ENCODE data around the gene DLGAP1.
A peak's percentile ranks its signal among the peaks of the same experiment; 100 is the strongest.
"Not testable (repeated sequence)": the region's sequence is repeated elsewhere in the genome, so short reads cannot be mapped to it uniquely, and the experiment has no call there.

The DLGAP1 gene

DNA sequence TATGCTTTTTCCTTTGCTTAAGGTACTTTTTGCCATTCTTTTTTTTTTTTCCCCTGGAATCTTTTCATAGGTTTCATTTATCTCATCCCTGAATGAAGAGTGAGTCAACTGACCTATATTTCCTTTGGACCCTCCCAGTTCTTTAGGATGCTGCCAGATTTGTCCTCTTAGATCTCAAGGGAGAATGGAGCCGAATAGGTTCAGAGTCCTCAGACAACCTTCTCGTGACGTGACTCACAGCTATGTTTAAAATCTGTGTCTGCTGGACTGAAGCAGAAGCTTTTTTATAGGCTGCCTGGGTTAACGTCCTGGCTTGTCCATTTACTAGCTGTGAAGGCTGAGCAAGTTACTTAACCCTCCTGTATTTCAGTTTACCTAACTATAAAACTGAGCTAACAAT is 358.6 kb downstream of the DLGAP1 start:
- no peak for FAIRE-seq
- no peak for DNase-seq (ENCODE audit: low spot score)

- DNase-seq (ENCODE audit: low spot score) (no peak), FAIRE-seq (no peak)
Measured at GRCh38 chr18:4093676-4094075, 361.4 kb downstream of the DLGAP1 start.

- DNase-seq (ENCODE audit: low spot score) (no peak), FAIRE-seq (no peak)
Measured at GRCh38 chr18:4084382-4084900, 370.7 kb downstream of the DLGAP1 start.

- FAIRE-seq (no peak), DNase-seq (ENCODE audit: low spot score) (no peak)
Measured at GRCh38 chr18:4078246-4078645, 376.9 kb downstream of the DLGAP1 start.

- DNase-seq (ENCODE audit: low spot score), result no peak
- no peak for FAIRE-seq
Measured at GRCh38 chr18:4077721-4078120, 377.4 kb downstream of the DLGAP1 start.

DNA sequence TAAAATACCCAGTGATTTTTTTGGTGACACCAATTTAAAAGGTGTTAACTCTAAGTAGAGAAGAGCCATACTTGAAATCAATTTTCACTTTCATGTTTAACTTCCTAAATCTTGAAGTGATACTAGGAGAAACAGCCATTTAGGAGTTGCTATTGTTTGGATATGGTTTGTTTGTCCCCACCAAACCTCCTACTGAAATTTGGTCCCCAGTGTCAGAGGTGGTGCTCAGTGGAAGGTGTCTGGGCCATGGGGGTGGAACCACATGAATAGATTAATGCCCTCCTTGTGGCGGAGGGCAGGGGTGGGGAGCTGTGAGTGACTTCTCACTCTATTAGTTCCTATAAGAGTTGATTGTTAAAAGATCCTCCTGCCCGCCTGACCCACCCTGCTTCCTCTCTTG is 377.9 kb downstream of the DLGAP1 start:
- DNase-seq (ENCODE audit: low spot score) (no peak), FAIRE-seq (no peak)

DNA sequence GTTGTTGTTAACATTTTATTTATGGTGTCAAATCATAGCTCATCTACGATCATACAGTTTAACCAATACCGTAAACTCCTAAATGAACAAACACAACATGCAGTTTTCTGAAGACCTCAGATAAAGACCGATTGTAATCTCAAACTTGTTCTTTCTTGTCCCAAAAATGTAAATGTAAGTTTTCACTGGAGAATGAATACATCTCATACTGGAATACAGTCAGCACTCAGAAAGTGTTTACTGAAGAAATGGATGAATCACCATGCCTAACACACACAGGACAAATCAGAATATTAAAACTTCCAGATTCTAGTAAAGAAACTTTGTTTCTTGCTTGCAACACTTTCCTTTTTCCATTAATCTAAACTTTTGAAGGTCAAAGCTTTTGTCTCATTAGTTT is 380.5 kb downstream of the DLGAP1 start:
- FAIRE-seq (no peak), DNase-seq (ENCODE audit: low spot score) (no peak)

DNA sequence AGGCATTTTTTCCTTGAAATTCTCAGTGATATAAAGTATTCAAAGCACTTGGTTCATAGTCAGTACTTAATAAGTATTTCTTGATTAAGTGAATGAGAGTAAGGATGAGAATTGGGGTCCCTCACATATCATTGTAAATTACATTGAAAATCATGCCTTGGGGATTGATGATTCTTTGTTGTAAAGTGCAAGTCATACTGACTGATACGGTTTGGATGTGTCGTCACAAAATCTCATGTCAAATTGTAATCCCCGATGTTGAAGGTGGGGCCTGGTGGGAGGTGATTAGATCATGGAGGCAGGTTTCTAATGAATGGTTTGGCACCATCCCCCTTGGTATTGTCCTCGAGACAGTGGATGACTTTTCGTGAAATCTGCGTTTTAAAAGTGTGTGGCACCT is 385.9 kb downstream of the DLGAP1 start:
- DNase-seq (ENCODE audit: low spot score), result no peak
- FAIRE-seq, result no peak

- DNase-seq (ENCODE audit: low spot score) (peak; percentile 36), FAIRE-seq (peak; percentile 59)
Measured at GRCh38 chr18:4068552-4069158, 386.5 kb downstream of the DLGAP1 start.

GRCh38 chr18:4063545-4063944 is 391.6 kb downstream of the DLGAP1 start:
- DNase-seq (ENCODE audit: low spot score) (no peak), FAIRE-seq (no peak)

GRCh38 chr18:4060427-4061281 is 394.5 kb downstream of the DLGAP1 start:
- FAIRE-seq, result no peak
- no peak for DNase-seq (ENCODE audit: low spot score)

- DNase-seq (ENCODE audit: low spot score) (no peak), FAIRE-seq (no peak)
Measured at GRCh38 chr18:4058179-4058578, 396.9 kb downstream of the DLGAP1 start.

DNA sequence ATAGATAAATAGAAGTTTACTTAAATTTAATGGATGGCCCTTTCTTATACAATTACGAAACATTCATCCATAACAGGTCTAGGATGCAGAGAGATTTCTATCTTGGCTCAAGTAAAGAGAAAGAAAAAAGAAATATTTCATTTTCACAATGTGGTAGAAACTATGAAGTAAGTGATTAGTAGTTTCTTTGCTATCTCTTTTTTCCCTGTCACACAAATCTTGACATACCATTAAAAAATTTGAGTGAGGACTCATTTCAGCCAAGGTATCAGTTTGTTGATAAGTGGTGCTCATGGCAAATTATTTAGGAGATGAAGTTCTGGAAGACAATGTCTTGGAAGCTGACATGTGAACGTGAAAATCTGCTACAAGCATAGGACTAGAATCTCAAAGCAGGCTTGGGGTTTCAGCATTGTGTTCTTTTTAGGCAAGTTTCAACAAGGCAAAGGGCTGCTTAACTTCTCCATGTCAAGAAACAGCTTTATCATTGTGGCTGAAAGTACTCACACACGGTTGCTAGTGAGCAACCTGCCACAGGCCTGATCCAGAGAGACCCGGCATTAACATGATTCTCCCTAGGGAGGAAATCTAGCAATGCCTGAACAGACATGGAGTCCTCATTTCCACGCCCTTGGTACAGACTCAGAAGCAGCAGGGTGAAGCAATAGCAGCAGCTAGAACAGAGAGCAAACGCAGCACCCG is 414.6 kb downstream of the DLGAP1 start:
- FAIRE-seq (no peak), DNase-seq (ENCODE audit: low spot score) (no peak)

DNA sequence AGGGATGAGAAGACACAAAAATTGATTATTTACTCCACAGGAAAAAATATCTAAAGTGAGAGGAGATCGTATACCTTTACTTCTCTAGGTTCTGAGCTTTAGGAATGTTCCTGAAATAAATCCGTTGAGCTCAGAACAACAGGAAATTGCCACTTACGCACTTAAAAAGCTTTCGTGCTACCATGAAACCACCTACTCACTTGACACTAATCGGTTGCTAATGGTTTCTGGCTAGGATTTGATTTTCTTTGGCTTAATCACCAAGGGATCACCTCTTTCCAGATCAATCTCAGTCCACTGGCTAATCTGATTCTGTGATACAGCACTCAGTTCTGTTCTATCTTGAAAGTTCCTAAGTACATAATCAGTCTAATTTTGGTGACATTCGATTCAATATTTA is 419.6 kb downstream of the DLGAP1 start:
- FAIRE-seq, result no peak
- no peak for DNase-seq (ENCODE audit: low spot score)

GRCh38 chr18:4034815-4035214 is 420.3 kb downstream of the DLGAP1 start:
- DNase-seq (ENCODE audit: low spot score); FAIRE-seq: not testable (repeated sequence)

GRCh38 chr18:4026542-4026941 is 428.6 kb downstream of the DLGAP1 start:
- no peak for FAIRE-seq
- no peak for DNase-seq (ENCODE audit: low spot score)

DNA sequence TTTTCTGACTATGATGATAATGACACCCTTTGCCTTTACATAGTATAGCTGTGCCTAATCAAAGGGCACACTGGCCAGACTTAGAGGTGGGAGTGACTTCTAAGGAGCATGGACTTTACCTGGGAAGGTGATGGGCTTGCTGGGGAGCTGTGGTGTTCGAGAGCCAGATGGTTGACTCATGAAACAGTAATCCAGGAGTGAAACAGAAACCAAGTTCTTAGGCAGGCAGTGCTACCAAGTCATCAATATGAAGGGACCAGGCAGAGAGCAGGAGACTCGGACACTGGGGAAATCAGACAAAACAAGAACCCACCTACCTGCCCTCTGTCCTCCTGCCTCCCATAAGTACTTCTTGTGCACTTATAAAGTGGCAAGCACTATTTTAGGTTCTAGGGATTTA is 430.4 kb downstream of the DLGAP1 start:
- DNase-seq (ENCODE audit: low spot score), result no peak
- FAIRE-seq, result no peak

- DNase-seq (ENCODE audit: low spot score); FAIRE-seq: not testable (repeated sequence)
Measured at GRCh38 chr18:4022749-4023148, 432.4 kb downstream of the DLGAP1 start.

DNA sequence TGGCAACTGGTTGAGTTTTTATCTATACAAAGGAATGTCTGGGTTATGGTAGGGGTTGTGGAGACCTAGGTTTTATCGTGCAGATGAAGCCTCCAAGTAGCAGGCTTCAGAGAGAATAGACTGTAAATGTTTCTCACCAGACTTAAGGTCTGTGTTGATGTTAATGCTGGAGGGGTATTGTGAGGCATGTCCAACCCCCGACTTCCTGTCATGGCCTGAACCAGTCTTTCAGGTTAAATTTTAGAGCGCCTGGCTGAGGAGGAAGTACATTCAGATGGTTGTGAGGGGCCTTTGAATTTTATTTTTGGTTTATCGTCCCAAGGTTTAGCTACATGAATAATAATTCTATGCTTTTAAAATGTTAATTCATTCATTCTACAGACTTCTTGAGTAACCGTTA is 435.1 kb downstream of the DLGAP1 start:
- no peak for FAIRE-seq
- no peak for DNase-seq (ENCODE audit: low spot score)

DNA sequence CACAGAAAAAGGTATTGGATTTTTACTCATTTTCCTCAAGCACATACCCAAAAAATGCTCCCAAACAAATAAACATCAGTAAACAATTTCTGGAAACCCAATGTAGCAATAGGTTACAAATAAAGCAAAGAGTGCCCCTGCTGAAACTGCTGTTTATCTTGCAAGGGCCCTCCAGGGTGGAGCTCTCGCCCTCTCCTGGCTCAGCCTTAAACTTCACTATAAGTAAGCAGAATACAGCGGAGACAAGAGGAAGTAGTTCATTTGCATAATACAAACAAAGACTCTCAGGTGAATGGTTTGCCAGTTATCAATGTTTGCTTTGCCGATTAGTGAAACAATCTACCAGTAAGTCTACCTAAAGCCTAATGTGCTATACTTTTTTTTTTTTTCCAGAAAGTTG is 437.6 kb downstream of the DLGAP1 start:
- FAIRE-seq (no peak), DNase-seq (ENCODE audit: low spot score) (no peak)

DNA sequence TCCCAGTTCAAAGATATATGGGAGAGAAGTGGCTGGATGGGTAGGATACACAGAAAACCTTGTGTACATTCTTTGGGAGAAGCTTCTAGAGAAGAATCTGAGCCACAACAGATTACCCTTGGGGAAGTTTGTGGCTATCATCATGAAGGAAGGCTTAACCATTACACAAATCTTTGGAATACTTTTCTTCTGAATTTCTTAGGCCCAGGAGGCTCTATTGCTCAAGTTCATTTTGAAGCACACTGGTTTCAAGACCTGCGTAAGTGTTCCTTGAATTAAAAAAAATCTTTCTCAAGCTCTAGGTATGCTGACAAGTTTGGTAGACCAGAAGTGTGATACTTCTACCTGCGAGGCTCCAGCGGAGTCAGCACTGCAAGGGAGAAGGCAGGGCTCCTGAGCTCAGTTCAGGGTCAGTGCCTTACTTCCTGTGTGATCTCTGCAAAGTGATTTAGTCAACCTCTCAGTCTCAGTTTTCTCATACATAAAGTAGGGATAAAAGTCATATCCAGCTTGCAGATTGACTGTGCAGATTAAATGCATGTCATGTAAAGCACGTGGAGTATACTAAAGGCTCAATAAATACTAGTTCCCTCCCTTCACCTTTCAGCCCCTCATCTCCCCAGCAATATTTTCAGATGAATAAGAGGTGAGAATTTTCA is 438.6 kb downstream of the DLGAP1 start:
- DNase-seq (ENCODE audit: low spot score), result no peak
- FAIRE-seq, result no peak

DNA sequence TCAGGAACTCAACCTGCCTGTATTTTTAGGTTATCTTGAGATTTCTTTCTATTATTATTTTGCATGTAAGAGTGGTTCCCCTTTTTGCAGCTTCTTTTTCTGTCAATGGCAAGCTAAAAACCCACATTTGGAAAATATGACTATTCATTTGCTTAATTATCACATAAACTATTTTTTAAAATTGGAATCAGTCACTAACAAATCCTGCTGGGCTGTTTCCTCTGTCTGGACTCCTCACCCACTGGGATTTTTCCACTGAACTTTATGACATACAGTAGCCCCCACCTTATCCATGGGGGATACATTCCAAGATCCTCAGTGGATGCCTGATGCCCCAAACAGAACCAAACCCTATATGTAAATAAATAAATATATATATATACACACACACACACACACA is 447.3 kb downstream of the DLGAP1 start:
- DNase-seq (ENCODE audit: low spot score), result no peak
- FAIRE-seq, result no peak
